Measurements from ENCODE around the gene PTK7. TPM values are rescaled to one million over a fixed set of nuclear protein-coding genes. Genes with fewer than 3 reads are reported as not detected.

Gene PTK7
- total RNA-seq, 2 experiments from 2014 or later, result 1.2 to 1.6 TPM

- Mint-ChIP-seq H3K4me3 (no peak overlapping the region), H3K4me1 (ENCODE audit: low read depth) (peaks cover 12% of the 10 kb centered on the region), H3K9me3 (no peaks in the 10 kb centered on the region), H3K27me3 (no peaks in the 10 kb centered on the region), H3K36me3 (ENCODE audit: low read depth) (peaks cover 69% of the 10 kb centered on the region), H3K27ac (no peak overlapping the region)
- ChIA-PET POLR2A (no interaction called here), CTCF (no interaction called here)
- no peaks in the 10 kb centered on the region for H3K4me1 ChIP-seq (ENCODE audit: insufficient read depth, low read length)
- no peak overlapping the region for H3K27ac ChIP-seq (ENCODE audit: low read depth in 1 of 2, low read length in 2 of 2)
- peaks cover 61% of the 10 kb centered on the region for H3K36me3 ChIP-seq (ENCODE audit: insufficient read depth, low read length)
- no peak for ATAC-seq (ENCODE audit: poor library complexity)
- intact Hi-C loops (cut with DNase I, micrococcal nuclease), result no loop called here
- H3K27me3 ChIP-seq (ENCODE audit: control insufficient read depth in 1 of 2, insufficient read depth in 2 of 2, low read length in 2 of 2), result no peaks in the 10 kb centered on the region
- no peak for TF ChIP-seq CTCF (IDR thresholded peaks at IDR 0.05)
- H3K4me3 ChIP-seq (ENCODE audit: low read length), result no peak overlapping the region
- no peak for DNase-seq
- no peaks in the 10 kb centered on the region for H3K9me3 ChIP-seq (ENCODE audit: control insufficient read depth in 1 of 2, insufficient read depth in 1 of 2, low read length in 2 of 2)
Observed at GRCh38 chr6:43193929-43194328, 117.8 kb downstream of the PTK7 start.

GRCh38 chr6:43196337-43196736 lies 120.2 kb downstream of the PTK7 start:
- no peak overlapping the region for H3K27ac ChIP-seq (ENCODE audit: low read depth in 1 of 2, low read length in 2 of 2)
- no peaks in the 10 kb centered on the region for H3K27me3 Mint-ChIP-seq
- POLR2A ChIA-PET, result no interaction called here
- intact Hi-C loops (cut with DNase I, micrococcal nuclease), result no loop called here
- DNase-seq (peak in 1 of 14 experiments; percentile 15), ATAC-seq (ENCODE audit: poor library complexity) (no peak)
- peaks cover 75% of the 10 kb centered on the region for H3K36me3 Mint-ChIP-seq (ENCODE audit: low read depth)
- CTCF ChIA-PET, result no interaction called here
- no peaks in the 10 kb centered on the region for H3K9me3 Mint-ChIP-seq
- no peak overlapping the region for H3K4me3 ChIP-seq (ENCODE audit: low read length)
- H3K9me3 ChIP-seq (ENCODE audit: control insufficient read depth in 1 of 2, insufficient read depth in 1 of 2, low read length in 2 of 2), result no peaks in the 10 kb centered on the region
- H3K4me3 Mint-ChIP-seq, result no peak overlapping the region
- H3K36me3 ChIP-seq (ENCODE audit: insufficient read depth, low read length), result peaks cover 69% of the 10 kb centered on the region
- H3K4me1 Mint-ChIP-seq (ENCODE audit: low read depth), result no peaks in the 10 kb centered on the region
- TF ChIP-seq CTCF (IDR thresholded peaks at IDR 0.05), result no peak
- no peaks in the 10 kb centered on the region for H3K4me1 ChIP-seq (ENCODE audit: insufficient read depth, low read length)
- H3K27ac Mint-ChIP-seq, result no peak overlapping the region
- no peaks in the 10 kb centered on the region for H3K27me3 ChIP-seq (ENCODE audit: control insufficient read depth in 1 of 2, insufficient read depth in 2 of 2, low read length in 2 of 2)

DNA sequence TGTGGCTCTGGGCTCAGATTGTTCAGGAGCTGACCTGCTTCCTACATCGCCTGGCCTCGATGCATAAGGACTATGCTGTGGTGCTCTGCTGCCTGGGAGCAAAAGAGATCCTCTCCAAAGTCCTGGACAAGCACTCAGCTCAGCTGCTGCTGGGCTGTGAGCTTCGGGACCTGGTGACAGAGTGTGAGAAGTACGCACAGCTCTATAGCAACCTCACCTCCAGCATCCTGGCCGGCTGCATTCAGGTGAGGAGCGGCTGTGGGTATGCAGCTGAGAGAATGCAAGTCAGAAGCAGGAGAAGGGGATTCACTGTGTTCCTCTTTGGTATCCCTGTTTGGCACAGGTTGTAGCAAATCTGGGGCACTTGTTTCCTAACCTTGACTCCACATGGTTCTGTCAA lies 123.8 kb downstream of the PTK7 start:
- no peak for ATAC-seq (ENCODE audit: poor library complexity)
- CTCF ChIA-PET, result no interaction called here
- no peaks in the 10 kb centered on the region for H3K4me1 ChIP-seq (ENCODE audit: insufficient read depth, low read length)
- H3K9me3 ChIP-seq (ENCODE audit: control insufficient read depth in 1 of 2, insufficient read depth in 1 of 2, low read length in 2 of 2), result no peaks in the 10 kb centered on the region
- Mint-ChIP-seq H3K27me3 (no peaks in the 10 kb centered on the region), H3K4me1 (ENCODE audit: low read depth) (no peaks in the 10 kb centered on the region), H3K4me3 (no peak overlapping the region), H3K27ac (no peak overlapping the region), H3K9me3 (no peaks in the 10 kb centered on the region), H3K36me3 (ENCODE audit: low read depth) (peaks cover 66% of the 10 kb centered on the region)
- intact Hi-C loops (cut with DNase I, micrococcal nuclease), result no loop called here
- peak in 1 of 14 experiments; percentile 8 for DNase-seq
- no peak overlapping the region for H3K27ac ChIP-seq (ENCODE audit: low read depth in 1 of 2, low read length in 2 of 2)
- no peaks in the 10 kb centered on the region for H3K27me3 ChIP-seq (ENCODE audit: control insufficient read depth in 1 of 2, insufficient read depth in 2 of 2, low read length in 2 of 2)
- TF ChIP-seq CTCF (IDR thresholded peaks at IDR 0.05), result no peak
- POLR2A ChIA-PET, result no interaction called here
- peaks cover 74% of the 10 kb centered on the region for H3K36me3 ChIP-seq (ENCODE audit: insufficient read depth, low read length)
- H3K4me3 ChIP-seq (ENCODE audit: low read length), result no peak overlapping the region
